RPMI8226 (cell line): ENCODE results near the gene OTP.
"Not testable (repeated sequence)": the region's sequence is repeated elsewhere in the genome, so short reads cannot be mapped to it uniquely, and the experiment has no call there.

Source experiments
- DNase-seq: peaks from one replicate; pipeline ENCODE4 v3.0.0-alpha.2; 2015

The OTP gene

GRCh38 chr5:77638763-77639671 is 504 bp upstream of the OTP start:
- no peak for DNase-seq

- no peak for DNase-seq
These were observed 1.1 kb downstream of the OTP start for GRCh38 chr5:77637170-77637997.

- no peak for DNase-seq
These were observed 1.8 kb downstream of the OTP start for GRCh38 chr5:77636641-77637169.

GRCh38 chr5:77635917-77636640 is 2.4 kb downstream of the OTP start:
- no peak for DNase-seq

- peak; percentile 39 for DNase-seq
These were observed 3.2 kb downstream of the OTP start for GRCh38 chr5:77635067-77635916.

- no peak for DNase-seq
These were observed 4.8 kb downstream of the OTP start for GRCh38 chr5:77633709-77634108.

GRCh38 chr5:77633207-77633675 is 5.3 kb downstream of the OTP start:
- no peak for DNase-seq

- DNase-seq = no peak
These were observed 5.8 kb downstream of the OTP start for GRCh38 chr5:77632526-77633206.

GRCh38 chr5:77630114-77630680 is 8.3 kb downstream of the OTP start:
- DNase-seq = peak; percentile 73

GRCh38 chr5:77629509-77630113 is 8.9 kb downstream of the OTP start:
- no peak for DNase-seq

- DNase-seq = no peak
These were observed 9.5 kb downstream of the OTP start for GRCh38 chr5:77628840-77629508.

GRCh38 chr5:77627869-77628674 is 10.4 kb downstream of the OTP start:
- DNase-seq = no peak

GRCh38 chr5:77623203-77623740 is 15.2 kb downstream of the OTP start:
- no peak for DNase-seq

- no peak for DNase-seq
These were observed 17.1 kb downstream of the OTP start for GRCh38 chr5:77621440-77621839.

GRCh38 chr5:77620405-77620804 is 18.1 kb downstream of the OTP start:
- peak; percentile 65 for DNase-seq

GRCh38 chr5:77616920-77617319 is 21.6 kb downstream of the OTP start:
- DNase-seq = no peak

GRCh38 chr5:77608927-77609326 is 29.6 kb downstream of the OTP start:
- not testable (repeated sequence) for DNase-seq

- DNase-seq = no peak
These were observed 31.2 kb downstream of the OTP start for GRCh38 chr5:77607324-77607723.

GRCh38 chr5:77606279-77606678 is 32.2 kb downstream of the OTP start:
- DNase-seq = no peak
